MCF 10A (cell line): Measurements from ENCODE around the gene KCNJ4. TPM values are rescaled to one million over a fixed set of nuclear protein-coding genes. Genes with fewer than 3 reads are reported as not detected.

Experiments
- BruUV-seq: library from RNA; stranded (reverse); fragments of 400-500 nt; replicated peaks from 2 replicates; lab custom pipeline; 2021; lab: Mats Ljungman, UMichigan
- CTCF ChIA-PET: fragments of 300-600 bp; sonication (Branson Sonifier 250); formaldehyde crosslinking; extraction: SDS; loops from one replicate; lab custom pipeline; 2021; ENCODE audit warnings: antibody characterized with exemption, inconsistent platforms; lab: Yijun Ruan, JAX
- POLR2A ChIA-PET: fragments of 300-600, 350-650 bp; sonication (Branson Sonifier 250); formaldehyde crosslinking; extraction: SDS; loops from one replicate; lab custom pipeline; 2020; ENCODE audit warnings: antibody characterized with exemption, inconsistent platforms; lab: Yijun Ruan, JAX
- DNase-seq: peaks from one replicate; pipeline ENCODE4 v3.0.0-alpha.2; 2018; ENCODE audit not compliant: unreplicated experiment
- H3K27ac Mint-ChIP-seq: one replicate; pipeline ENCODE4 v1.8.0; 2022; ENCODE audit warnings: mild to moderate bottlenecking, low read depth, mixed read lengths; ENCODE audit not compliant: unreplicated experiment
- H3K27me3 Mint-ChIP-seq: one replicate; pipeline ENCODE4 v1.8.0; 2022; ENCODE audit warnings: mixed read lengths; ENCODE audit not compliant: insufficient read depth, unreplicated experiment
- H3K36me3 Mint-ChIP-seq: one replicate; pipeline ENCODE4 v1.8.0; 2022; ENCODE audit warnings: mild to moderate bottlenecking, moderate library complexity, mixed read lengths; ENCODE audit not compliant: insufficient read depth, unreplicated experiment
- H3K4me1 Mint-ChIP-seq: one replicate; pipeline ENCODE4 v1.8.0; 2022; ENCODE audit warnings: mixed read lengths; ENCODE audit not compliant: insufficient read depth, unreplicated experiment
- H3K4me3 Mint-ChIP-seq: one replicate; pipeline ENCODE4 v1.8.0; 2022; ENCODE audit warnings: mild to moderate bottlenecking, moderate library complexity, mixed read lengths; ENCODE audit not compliant: unreplicated experiment
- H3K9me3 Mint-ChIP-seq: one replicate; pipeline ENCODE4 v1.8.0; 2022; ENCODE audit warnings: mixed read lengths; ENCODE audit not compliant: unreplicated experiment
- CTCF ChIP-seq: fragments of 200-600 bp; IDR thresholded peaks from one replicate; pipeline ENCODE4 v1.8.0; 2022; ENCODE audit warnings: antibody characterized with exemption, mild to moderate bottlenecking; ENCODE audit not compliant: unreplicated experiment
- intact Hi-C: fragments of 100-400 bp; cut with micrococcal nuclease; formaldehyde crosslinking; loops from 2 replicates; pipeline ENCODE4 v1.14.1; 2022
- total RNA-seq: library from RNA; stranded (reverse); gene quantifications from 2 replicates; pipeline ENCODE4 v1.2.3, GENCODE V29; 2022

KCNJ4 gene
- total RNA-seq, 1 experiment from 2014 or later = not detected

- BruUV-seq = no TSS peak
- no peak for TF ChIP-seq CTCF
- DNase-seq = no peak
- Mint-ChIP-seq H3K27ac (no peak overlapping the region), H3K9me3 (no peaks in the 10 kb centered on the region), H3K36me3 (no peaks in the 10 kb centered on the region), H3K4me1 (peaks cover 12% of the 10 kb centered on the region), H3K4me3 (no peak overlapping the region), H3K27me3 (peaks cover 39% of the 10 kb centered on the region)
- POLR2A ChIA-PET = interaction anchor here (0.9 to 2.0 kb wide), 2 partner anchors 9 to 51 kb away, joined by 3 to 5 read pairs; no protein-coding TSS in a partner anchor
- CTCF ChIA-PET = interaction anchor here (0.7 kb wide), 1 partner anchor 554 kb away, joined by 3 read pairs; no protein-coding TSS in a partner anchor
- intact Hi-C loops = no loop called here
Observed at GRCh38 chr22:38450234-38450797, 4.7 kb downstream of the KCNJ4 start.

GRCh38 chr22:38449776-38450175 lies 5.2 kb downstream of the KCNJ4 start:
- Mint-ChIP-seq H3K4me1 (peaks cover 12% of the 10 kb centered on the region), H3K27ac (no peak overlapping the region), H3K36me3 (no peaks in the 10 kb centered on the region), H3K27me3 (peaks cover 44% of the 10 kb centered on the region), H3K9me3 (no peaks in the 10 kb centered on the region), H3K4me3 (no peak overlapping the region)
- TF ChIP-seq CTCF = no peak
- no TSS peak for BruUV-seq
- DNase-seq = no peak
- intact Hi-C loops = no loop called here
- ChIA-PET POLR2A (no interaction called here), CTCF (interaction anchor here (0.7 kb wide), 1 partner anchor 553 kb away, joined by 3 read pairs; no protein-coding TSS in a partner anchor)

GRCh38 chr22:38448945-38449745 lies 5.9 kb downstream of the KCNJ4 start:
- CTCF ChIA-PET = no interaction called here
- H3K27ac Mint-ChIP-seq = no peak overlapping the region

More at GRCh38 chr22:38448945-38449745, 5.9 kb downstream of the KCNJ4 start:
- no peak overlapping the region for H3K4me3 Mint-ChIP-seq
- no peak for TF ChIP-seq CTCF
- DNase-seq = no peak
- no peaks in the 10 kb centered on the region for H3K9me3 Mint-ChIP-seq
- intact Hi-C loops = no loop called here
- H3K36me3 Mint-ChIP-seq = no peaks in the 10 kb centered on the region
- POLR2A ChIA-PET = no interaction called here
- peaks cover 12% of the 10 kb centered on the region for H3K4me1 Mint-ChIP-seq
- BruUV-seq = no TSS peak
- peaks cover 44% of the 10 kb centered on the region for H3K27me3 Mint-ChIP-seq
